ENCODE data around the gene DHX16. TPM values are rescaled to one million over a fixed set of nuclear protein-coding genes. Genes with fewer than 3 reads are reported as not detected.

DHX16 gene
- total RNA-seq, 1 experiment from 2014 or later: 32.2 TPM

GRCh38 chr6:30645989-30646388 lies 26.8 kb downstream of the DHX16 start (continued):
- TF ChIP-seq ZBTB43 (CRISPR knock-in tag; IDR thresholded peaks at IDR 0.05): no peak
- TF ChIP-seq KAT7 (CRISPR knock-in tag; IDR thresholded peaks at IDR 0.05; ENCODE audit: borderline replicate concordance): no peak
- TF ChIP-seq E2F1 (CRISPR knock-in tag; IDR thresholded peaks at IDR 0.05): no peak
- TF ChIP-seq RORB (CRISPR knock-in tag; IDR thresholded peaks at IDR 0.05): no peak
- TF ChIP-seq RELA (CRISPR knock-in tag; IDR thresholded peaks at IDR 0.05; ENCODE audit: borderline replicate concordance): no peak
- no peak for TF ChIP-seq ZNF671 (CRISPR knock-in tag; IDR thresholded peaks at IDR 0.05)
- no peak for TF ChIP-seq ETV6 (CRISPR knock-in tag; IDR thresholded peaks at IDR 0.05)
- TF ChIP-seq OVOL2 (CRISPR knock-in tag; IDR thresholded peaks at IDR 0.05; ENCODE audit: borderline replicate concordance): no peak
- TF ChIP-seq GTF2I (CRISPR knock-in tag; conservative IDR thresholded peaks at IDR 0.05): no peak
- no peak for TF ChIP-seq SOX15 (CRISPR knock-in tag; IDR thresholded peaks at IDR 0.05)
- no peak for TF ChIP-seq PRRX2 (CRISPR knock-in tag; IDR thresholded peaks at IDR 0.05)
- TF ChIP-seq ZNF281 (CRISPR knock-in tag; IDR thresholded peaks at IDR 0.05): no peak
- no peak for TF ChIP-seq ZNF532 (CRISPR knock-in tag; IDR thresholded peaks at IDR 0.05; ENCODE audit: borderline replicate concordance)
- TF ChIP-seq ZNF219 (CRISPR knock-in tag; IDR thresholded peaks at IDR 0.05; ENCODE audit: borderline replicate concordance): no peak

- TF ChIP-seq ZNF416 (CRISPR knock-in tag; IDR thresholded peaks at IDR 0.05) (no peak), JUN (CRISPR knock-in tag; IDR thresholded peaks at IDR 0.05) (no peak)
- no peak for DNase-seq (ENCODE audit: low spot score)
- peaks cover 27% of the 10 kb centered on the region for H3K36me3 Mint-ChIP-seq
- H3K27me3 Mint-ChIP-seq (ENCODE audit: low read depth): no peaks in the 10 kb centered on the region
- ATAC-seq: no peak
- H3K9me3 Mint-ChIP-seq: no peaks in the 10 kb centered on the region
- ChIA-PET CTCF (interaction anchor here (0.9 to 2.0 kb wide), 2 partner anchors 34 to 86 kb away, joined by 4 to 7 read pairs; no protein-coding TSS in a partner anchor), POLR2A (interaction anchor here (0.6 kb wide), 1 partner anchor 9 kb away, joined by 3 read pairs; no protein-coding TSS in a partner anchor)
- peak overlapping the region; percentile 52; the same call in 1 of the 2 replicates for H3K27ac Mint-ChIP-seq
- H3K4me3 Mint-ChIP-seq: no peak overlapping the region
- peaks cover 21% of the 10 kb centered on the region for H3K4me1 Mint-ChIP-seq
These were observed 28.0 kb downstream of the DHX16 start for GRCh38 chr6:30644769-30645168.
